Esophagus squamous epithelium (tissue), 4 donors: ENCODE results near the gene ADTRP.

Source experiments
- POLR2A ChIP-seq, 4 donors: fragments of 450-650 bp; IDR thresholded peaks; one replicate each; pipeline ENCODE4 v1.6.1; 2017; ENCODE audit warnings: antibody characterized with exemption in 4 of 4, mild to moderate bottlenecking in 4 of 4, moderate library complexity in 3 of 4
- TF ChIP-seq, protein P1 (sequence below), 6 experiments: fragments of 450-650 bp in 4 of 6; fragments of 200-600 bp in 2 of 6; sonication (generic) in 2 of 6; IDR thresholded peaks; one replicate each; pipeline ENCODE4 v1.5.1; 2016 to 2019; ENCODE audit warnings: antibody characterized with exemption in 6 of 6, mild to moderate bottlenecking in 4 of 6, moderate library complexity in 4 of 6

DNA sequence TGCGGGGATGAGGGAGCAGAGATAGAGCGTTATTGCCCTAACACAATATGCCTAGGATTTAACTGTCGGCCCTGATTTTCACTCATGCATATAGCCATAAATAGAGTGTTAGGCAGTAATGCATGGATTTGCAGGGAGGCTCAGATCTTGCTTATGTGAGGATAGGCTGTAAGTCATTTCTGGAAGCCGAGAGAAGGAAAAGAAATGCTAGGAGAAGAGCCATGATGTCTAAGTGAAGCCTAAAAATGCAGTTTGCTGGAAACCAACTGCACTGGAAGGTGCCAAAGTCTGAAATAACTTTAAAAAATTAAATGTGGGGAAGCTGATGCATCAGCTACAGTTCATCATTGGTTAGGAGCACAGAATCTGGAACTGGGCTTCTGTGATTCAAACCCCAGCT is 54.3 kb downstream of the ADTRP start:
- TF ChIP-seq POLR2A (IDR thresholded peaks at IDR 0.05) = no peak
- TF ChIP-seq, protein P1, sequence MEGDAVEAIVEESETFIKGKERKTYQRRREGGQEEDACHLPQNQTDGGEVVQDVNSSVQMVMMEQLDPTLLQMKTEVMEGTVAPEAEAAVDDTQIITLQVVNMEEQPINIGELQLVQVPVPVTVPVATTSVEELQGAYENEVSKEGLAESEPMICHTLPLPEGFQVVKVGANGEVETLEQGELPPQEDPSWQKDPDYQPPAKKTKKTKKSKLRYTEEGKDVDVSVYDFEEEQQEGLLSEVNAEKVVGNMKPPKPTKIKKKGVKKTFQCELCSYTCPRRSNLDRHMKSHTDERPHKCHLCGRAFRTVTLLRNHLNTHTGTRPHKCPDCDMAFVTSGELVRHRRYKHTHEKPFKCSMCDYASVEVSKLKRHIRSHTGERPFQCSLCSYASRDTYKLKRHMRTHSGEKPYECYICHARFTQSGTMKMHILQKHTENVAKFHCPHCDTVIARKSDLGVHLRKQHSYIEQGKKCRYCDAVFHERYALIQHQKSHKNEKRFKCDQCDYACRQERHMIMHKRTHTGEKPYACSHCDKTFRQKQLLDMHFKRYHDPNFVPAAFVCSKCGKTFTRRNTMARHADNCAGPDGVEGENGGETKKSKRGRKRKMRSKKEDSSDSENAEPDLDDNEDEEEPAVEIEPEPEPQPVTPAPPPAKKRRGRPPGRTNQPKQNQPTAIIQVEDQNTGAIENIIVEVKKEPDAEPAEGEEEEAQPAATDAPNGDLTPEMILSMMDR (IDR thresholded peaks at IDR 0.05) = no peak
